ENCODE results near the gene EIF5A. TPM values are rescaled to one million over a fixed set of nuclear protein-coding genes. Genes with fewer than 3 reads are reported as not detected.
A peak's percentile ranks its signal among the peaks of the same experiment; 100 is the strongest.

Gene EIF5A
- total RNA-seq, 4 donors from 2014 or later = 172 to 314 (median 239) TPM

- Histone ChIP-seq H3K4me1 (peaks cover 75% of the 10 kb centered on the region), H3K4me3 (peak within 1 kb of the TSS; percentile 79), H3K27ac (peak within 1 kb of the TSS; percentile 97), H3K9me3 (no peaks in the 10 kb centered on the region), H3K36me3 (no peaks in the 10 kb centered on the region), H3K27me3 (no peaks in the 10 kb centered on the region)
- no peak for TF ChIP-seq EP300 (IDR thresholded peaks at IDR 0.05)
- TF ChIP-seq POLR2AphosphoS5 (IDR thresholded peaks at IDR 0.05) = peak; percentile 25 to 60 (median 41)
- no peak for TF ChIP-seq CTCF (IDR thresholded peaks at IDR 0.05)
- WGBS = 6% methylated on average over 28 of the region's 91 CpGs
- DNase-seq (ENCODE audit: low spot score in 2 of 2) = peak; percentile 93
Measured at GRCh38 chr17:7351665-7352502, 44.5 kb downstream of the EIF5A start, which contains the start of gene KCTD11. TSS of gene KCTD11 (plus strand) at chr17:7352162.

GRCh38 chr17:7352503-7352889 is 45.1 kb downstream of the EIF5A start:
- DNase-seq (ENCODE audit: low spot score in 2 of 2) = no peak
- Histone ChIP-seq H3K27ac (peak overlapping the region; percentile 97), H3K4me1 (peaks cover 75% of the 10 kb centered on the region), H3K4me3 (peak overlapping the region; percentile 79), H3K36me3 (no peaks in the 10 kb centered on the region), H3K9me3 (no peaks in the 10 kb centered on the region), H3K27me3 (no peaks in the 10 kb centered on the region)
- TF ChIP-seq CTCF (IDR thresholded peaks at IDR 0.05) = peak in 1 of 2 donors; percentile 21
- TF ChIP-seq EP300 (IDR thresholded peaks at IDR 0.05) = no peak
- TF ChIP-seq POLR2AphosphoS5 (IDR thresholded peaks at IDR 0.05) = no peak
- no peak for TF ChIP-seq POLR2A (IDR thresholded peaks at IDR 0.05)
- 28% methylated on average over 10 of the region's 10 CpGs for WGBS

- no peak for TF ChIP-seq POLR2AphosphoS5 (IDR thresholded peaks at IDR 0.05)
- TF ChIP-seq POLR2A (IDR thresholded peaks at IDR 0.05) = no peak
- no peak for TF ChIP-seq CTCF (IDR thresholded peaks at IDR 0.05)
- TF ChIP-seq EP300 (IDR thresholded peaks at IDR 0.05) = no peak
- WGBS = 68% methylated on average over 15 of the region's 37 CpGs
- no peaks in the 10 kb centered on the region for H3K36me3 ChIP-seq
- H3K4me3 ChIP-seq = peak overlapping the region; percentile 79
- no peaks in the 10 kb centered on the region for H3K9me3 ChIP-seq
- H3K4me1 ChIP-seq = peaks cover 74% of the 10 kb centered on the region
- no peaks in the 10 kb centered on the region for H3K27me3 ChIP-seq
- H3K27ac ChIP-seq = peak overlapping the region; percentile 97
- peak in 1 of 2 donors; percentile 74 for DNase-seq (ENCODE audit: low spot score in 2 of 2)
Measured at GRCh38 chr17:7352910-7353635, 45.6 kb downstream of the EIF5A start.

GRCh38 chr17:7354262-7354843 is 46.9 kb downstream of the EIF5A start:
- peak overlapping the region; percentile 97 for H3K27ac ChIP-seq
- peak overlapping the region; percentile 79 for H3K4me3 ChIP-seq
- no peaks in the 10 kb centered on the region for H3K27me3 ChIP-seq
- H3K4me1 ChIP-seq = peaks cover 61% of the 10 kb centered on the region
- no peaks in the 10 kb centered on the region for H3K36me3 ChIP-seq
- TF ChIP-seq EP300 (IDR thresholded peaks at IDR 0.05) = no peak
- no peak for TF ChIP-seq POLR2A (IDR thresholded peaks at IDR 0.05)
- TF ChIP-seq POLR2AphosphoS5 (IDR thresholded peaks at IDR 0.05) = peak in 1 of 3 donors; percentile 15
- WGBS = 47% methylated on average over 6 of the region's 9 CpGs
- DNase-seq (ENCODE audit: low spot score in 2 of 2) = peak in 1 of 2 donors; percentile 77
- no peaks in the 10 kb centered on the region for H3K9me3 ChIP-seq

GRCh38 chr17:7355053-7355452 is 47.6 kb downstream of the EIF5A start, which contains the start of gene TMEM95:
TSS of gene TMEM95 (plus strand) at chr17:7355156. CDS start at chr17:7355205, 49 bp downstream.
- DNase-seq (ENCODE audit: low spot score in 2 of 2) = peak in 1 of 2 donors; percentile 69
- H3K27ac ChIP-seq = peak within 1 kb of the TSS; percentile 97
- no peak for TF ChIP-seq EP300 (IDR thresholded peaks at IDR 0.05)
- TF ChIP-seq POLR2A (IDR thresholded peaks at IDR 0.05) = no peak
- TF ChIP-seq CTCF (IDR thresholded peaks at IDR 0.05) = no peak
- H3K4me3 ChIP-seq = peak within 1 kb of the TSS; percentile 79
- peaks cover 54% of the 10 kb centered on the region for H3K4me1 ChIP-seq
- H3K36me3 ChIP-seq = no peaks in the 10 kb centered on the region
- WGBS = 20% methylated on average over 1 of the region's 10 CpGs
- no peaks in the 10 kb centered on the region for H3K9me3 ChIP-seq
- no peaks in the 10 kb centered on the region for H3K27me3 ChIP-seq
